Sigmoid colon (tissue), 7 donors: ENCODE results near the gene CAD. TPM values are rescaled to one million over a fixed set of nuclear protein-coding genes. Genes with fewer than 3 reads are reported as not detected.
"Not testable (repeated sequence)": the region's sequence is repeated elsewhere in the genome, so short reads cannot be mapped to it uniquely, and the experiment has no call there.

Experiments
- DNase-seq: peaks from one replicate; pipeline ENCODE4 v3.0.0-alpha.2; 2019
- H3K27ac ChIP-seq, 4 donors: fragments of 200-600 bp; sonication (generic); one replicate each; pipeline ENCODE4 v1.5.1; 2016 to 2019; ENCODE audit warnings: mild to moderate bottlenecking in 1 of 4
- H3K27me3 ChIP-seq, 3 donors: fragments of 200-600 bp; sonication (generic); one replicate each; pipeline ENCODE4 v1.5.1; 2019; ENCODE audit warnings: mild to moderate bottlenecking in 1 of 3
- H3K36me3 ChIP-seq, 4 donors: fragments of 200-600 bp; sonication (generic); one replicate each; pipeline ENCODE4 v1.5.1; 2016 to 2019
- H3K4me1 ChIP-seq, 4 donors: fragments of 200-600 bp; sonication (generic); one replicate each; pipeline ENCODE4 v1.5.1; 2017 to 2019
- H3K4me3 ChIP-seq, 4 donors: fragments of 200-600 bp; sonication (generic); one replicate each; pipeline ENCODE4 v1.5.1; 2017 to 2019; ENCODE audit warnings: mild to moderate bottlenecking in 2 of 4, moderate library complexity in 1 of 4
- H3K9me3 ChIP-seq, 4 donors: fragments of 200-600 bp in 3 of 4; sonication (generic) in 3 of 4; one replicate each; pipeline versions ENCODE4 v1.5.1 to v1.6.1; 2013 to 2019
- CTCF ChIP-seq, 4 experiments: fragments of 450-650 bp in 3 of 4; fragments of 200-600 bp in 1 of 4; IDR thresholded peaks; one replicate each; pipeline ENCODE4 v1.5.1; 2016 to 2019; ENCODE audit warnings: antibody characterized with exemption in 4 of 4, mild to moderate bottlenecking in 3 of 4, moderate library complexity in 2 of 4
- EP300 ChIP-seq, 4 donors: sonication (generic); formaldehyde crosslinking; IDR thresholded peaks; one replicate each; pipeline ENCODE4 v1.6.1; 2017; ENCODE audit warnings: antibody characterized with exemption in 4 of 4
- POLR2A ChIP-seq, 2 donors: fragments of 450-650 bp; IDR thresholded peaks; one replicate each; pipeline ENCODE4 v1.6.1; 2016; ENCODE audit warnings: antibody characterized with exemption in 2 of 2, mild to moderate bottlenecking in 2 of 2, moderate library complexity in 2 of 2
- POLR2AphosphoS5 ChIP-seq, 4 donors: sonication (generic); formaldehyde crosslinking; IDR thresholded peaks; one replicate each; pipeline ENCODE4 v1.6.1; 2017; ENCODE audit warnings: antibody characterized with exemption in 4 of 4
- WGBS, 2 donors: extraction: QIAGEN DNeasy Blood & Tissue Kit; methylation state at CpG; one replicate each; pipeline ENCODE4 v1.1.7; 2013; 5-methylcytosine and 5-hydroxymethylcytosine counted together
- intact Hi-C: fragments of 100-400 bp; cut with DNase I; formaldehyde crosslinking; loops from one replicate; pipeline ENCODE4 v1.15.1; 2023
- polyA plus RNA-seq, 3 donors: library from polyadenylated mRNA; stranded (reverse); fragments of 200-250 nt; gene quantifications; one replicate each; pipeline ENCODE4 v1.2.3, GENCODE V29; 2013
- total RNA-seq, 4 donors: library from RNA; depleted of rRNA; stranded (reverse); fragments of >200 nt; gene quantifications; one replicate each; pipeline ENCODE4 v1.1.0, GENCODE V29; 2016
- donor health status: healthy with polysubstance abuse.
- donor health status: Bipolar disorder and iron deficiency.
- donor health status: healthy.

CAD gene
- total and polyA plus RNA-seq, 7 donors, result 1.8 to 27.4 (median 12.8) TPM

DNA sequence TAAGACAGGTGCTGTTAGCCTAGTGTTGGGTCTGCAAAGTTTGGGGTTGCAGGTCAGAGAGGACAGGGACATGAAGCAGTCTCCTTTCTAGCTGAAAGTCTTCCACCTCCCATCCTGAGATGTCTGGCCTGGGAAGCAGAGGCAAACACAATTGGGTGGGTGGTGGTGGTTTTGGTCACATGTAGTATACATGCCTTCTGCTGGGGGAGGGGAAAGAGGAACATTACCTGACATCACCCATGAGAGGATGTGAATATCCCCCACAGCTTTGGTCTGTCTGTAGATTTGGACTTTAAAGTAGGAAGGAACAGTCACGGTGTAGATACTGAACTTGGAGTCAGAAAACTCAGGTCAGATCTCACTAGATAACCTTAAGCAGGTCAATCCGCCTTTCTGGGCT, 53.5 kb downstream of the CAD start:
- TF ChIP-seq POLR2AphosphoS5 (IDR thresholded peaks at IDR 0.05) (no peak), POLR2A (IDR thresholded peaks at IDR 0.05) (no peak), EP300 (IDR thresholded peaks at IDR 0.05) (no peak), CTCF (IDR thresholded peaks at IDR 0.05) (no peak)
- Histone ChIP-seq H3K4me3 (no peak overlapping the region), H3K27me3 (peaks cover 2 to 43% (median 19%) of the 10 kb centered on the region in 3 donors), H3K36me3 (no peaks in the 10 kb centered on the region), H3K27ac (no peak overlapping the region), H3K4me1 (no peaks in the 10 kb centered on the region), H3K9me3 (no peaks in the 10 kb centered on the region)
- 57 to 65% methylated on average over 2 of the region's 2 CpGs for WGBS, 2 donors
- no peak for DNase-seq
- intact Hi-C loops, result no loop called here

GRCh38 chr2:27271631-27272340, 54.6 kb downstream of the CAD start:
- no peaks in the 10 kb centered on the region for H3K9me3 ChIP-seq
- no peak overlapping the region for H3K27ac ChIP-seq
- H3K36me3 ChIP-seq, result no peaks in the 10 kb centered on the region
- peak; percentile 8 for DNase-seq
- intact Hi-C loops, result no loop called here
- TF ChIP-seq CTCF (IDR thresholded peaks at IDR 0.05), result no peak
- TF ChIP-seq POLR2AphosphoS5 (IDR thresholded peaks at IDR 0.05), result no peak
- TF ChIP-seq EP300 (IDR thresholded peaks at IDR 0.05), result no peak
- peaks cover 0 to 37% (median 9%) of the 10 kb centered on the region in 3 donors for H3K27me3 ChIP-seq
- H3K4me3 ChIP-seq, result no peak overlapping the region
- H3K4me1 ChIP-seq, result no peaks in the 10 kb centered on the region
- WGBS, 2 donors, result 70 to 80% methylated on average over 11 of the region's 11 CpGs

DNA sequence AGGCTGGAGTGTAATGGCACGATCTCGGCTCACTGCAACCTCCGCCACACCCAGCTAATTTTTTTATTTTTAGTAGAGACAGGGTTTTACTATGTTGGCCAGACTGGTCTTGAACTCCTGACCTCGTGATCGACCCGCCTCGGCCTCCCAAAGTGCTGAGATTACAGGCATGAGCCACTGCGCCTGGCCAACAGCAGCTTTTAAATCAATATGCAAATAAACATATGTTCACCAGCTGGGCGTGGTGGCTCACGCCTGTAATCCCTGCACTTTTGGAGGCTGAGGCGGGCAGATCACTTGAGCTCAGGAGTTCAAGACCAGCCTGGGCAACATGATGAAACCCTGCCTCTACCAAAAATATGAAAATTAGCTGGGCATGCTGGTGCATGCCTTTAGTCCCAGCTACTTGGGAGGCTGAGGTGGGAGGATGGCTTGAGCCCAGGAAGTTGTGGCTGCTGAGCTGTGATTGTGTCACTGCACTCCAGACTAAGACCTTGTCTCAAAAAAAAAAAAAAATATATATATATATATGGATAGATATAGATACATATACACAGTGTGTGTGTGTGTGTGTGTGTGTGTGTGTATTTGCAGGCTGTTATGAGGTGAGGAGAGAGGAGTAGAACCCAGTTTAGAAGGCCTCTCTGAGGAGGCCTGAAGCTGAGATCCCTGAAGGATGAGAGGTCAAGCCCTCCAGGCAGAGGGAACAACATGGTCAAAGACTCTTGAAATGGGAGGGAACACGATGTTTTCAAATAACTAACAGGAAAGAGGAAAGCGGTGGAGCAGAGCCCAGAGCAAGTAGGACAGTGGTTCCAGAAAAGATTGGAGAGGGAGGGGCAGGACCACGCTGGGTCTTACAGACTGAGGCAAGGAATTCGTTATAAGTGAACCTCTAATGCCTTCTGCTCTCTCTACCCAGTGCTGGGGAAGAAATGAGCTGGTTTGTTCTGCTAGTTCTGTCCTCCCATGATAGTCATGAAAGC, 55.7 kb downstream of the CAD start:
- H3K27ac ChIP-seq, intact Hi-C loops, H3K9me3 ChIP-seq, H3K36me3 ChIP-seq, H3K4me3 ChIP-seq, H3K4me1 ChIP-seq: not testable (repeated sequence)
- WGBS, 2 donors, result 39 to 76% methylated on average over 15 of the region's 15 CpGs
- DNase-seq, result peak; percentile 19
- H3K27me3 ChIP-seq, result peaks cover 0 to 34% (median 2%) of the 10 kb centered on the region in 3 donors

GRCh38 chr2:27275211-27276150, 58.3 kb downstream of the CAD start, which contains the start of gene DNAJC5G:
TSS of gene DNAJC5G (plus strand) at chr2:27275433. CDS start at chr2:27276729, 1,296 bp downstream.
- no peaks in the 10 kb centered on the region for H3K9me3 ChIP-seq
- H3K36me3 ChIP-seq, result no peaks in the 10 kb centered on the region
- 85 to 86% methylated on average over 39 of the region's 39 CpGs for WGBS, 2 donors
- intact Hi-C loops, result no loop called here
- TF ChIP-seq CTCF (IDR thresholded peaks at IDR 0.05), result no peak
- TF ChIP-seq POLR2AphosphoS5 (IDR thresholded peaks at IDR 0.05), result no peak
- no peak for TF ChIP-seq POLR2A (IDR thresholded peaks at IDR 0.05)
- no peak for TF ChIP-seq EP300 (IDR thresholded peaks at IDR 0.05)
- no peak within 1 kb of the TSS for H3K4me3 ChIP-seq
- no peak within 1 kb of the TSS for H3K27ac ChIP-seq
- peaks cover 0 to 30% (median 2%) of the 10 kb centered on the region in 3 donors for H3K27me3 ChIP-seq
- H3K4me1 ChIP-seq, result no peaks in the 10 kb centered on the region
- no peak for DNase-seq
